SK-N-SH treated with all-trans-retinoic acid at 6 μM for 48 hours (cell line): ENCODE data around the gene COL23A1.

ENCODE experiments used
- ATAC-seq: fragments of 200-7000 bp; cut with Tn5 transposase; 3 replicates; pipeline ENCODE4 v1.9.1; 2020; ENCODE audit warnings: mild to moderate bottlenecking, moderate library complexity
- ARNTL ChIP-seq: fragments of 450-650 bp; formaldehyde crosslinking; IDR thresholded peaks from 2 replicates; pipeline ENCODE4 v1.5.0; 2020; ENCODE audit warnings: low read depth, mild to moderate bottlenecking, moderate library complexity, borderline replicate concordance
- BACH2 ChIP-seq: fragments of 250-450 bp; sonication (Bioruptor Pico); IDR thresholded peaks from 2 replicates; pipeline ENCODE4 v1.9.0; 2021; ENCODE audit warnings: mild to moderate bottlenecking, borderline replicate concordance
- CREB5 ChIP-seq: fragments of 250-450 bp; sonication (Bioruptor Pico); IDR thresholded peaks from 2 replicates; pipeline ENCODE4 v1.5.1; 2020; ENCODE audit warnings: low read depth, mild to moderate bottlenecking, moderate library complexity
- CSDC2 ChIP-seq: fragments of 250-450 bp; sonication (Bioruptor Pico); IDR thresholded peaks from 2 replicates; pipeline ENCODE4 v1.5.0; 2020; ENCODE audit warnings: mild to moderate bottlenecking, moderate library complexity
- CSRNP3 ChIP-seq: fragments of 250-450 bp; sonication (Bioruptor Pico); IDR thresholded peaks from 2 replicates; pipeline ENCODE4 v1.5.1; 2021; ENCODE audit warnings: mild to moderate bottlenecking, moderate library complexity
- ESRRG ChIP-seq: fragments of 250-450 bp; sonication (Bioruptor Pico); IDR thresholded peaks from 2 replicates; pipeline ENCODE4 v1.6.1; 2021; ENCODE audit warnings: mild to moderate bottlenecking
- GLIS3 ChIP-seq: fragments of 250-450 bp; sonication (Bioruptor Pico); IDR thresholded peaks from 2 replicates; pipeline ENCODE4 v1.5.0; 2020; ENCODE audit warnings: mild to moderate bottlenecking, moderate library complexity
- ISL1 ChIP-seq: fragments of 250-450 bp; sonication (Bioruptor Pico); IDR thresholded peaks from 2 replicates; pipeline ENCODE4 v2.1.2; 2022; ENCODE audit warnings: mild to moderate bottlenecking, moderate library complexity
- OSR1 ChIP-seq: fragments of 250-450 bp; sonication (Bioruptor Pico); IDR thresholded peaks from 2 replicates; pipeline ENCODE4 v1.8.0; 2022; ENCODE audit warnings: moderate library complexity, mild to moderate bottlenecking, inconsistent platforms
- POU6F1 ChIP-seq: fragments of 250-450 bp; sonication (Bioruptor Pico); IDR thresholded peaks from 2 replicates; pipeline ENCODE4 v1.8.0; 2021; ENCODE audit warnings: low read depth, mild to moderate bottlenecking, moderate library complexity, borderline replicate concordance
- PPARA ChIP-seq: fragments of 250-450 bp; sonication (Bioruptor Pico); IDR thresholded peaks from 2 replicates; pipeline ENCODE4 v1.5.0; 2020; ENCODE audit warnings: mild to moderate bottlenecking, borderline replicate concordance
- RARB ChIP-seq: fragments of 250-450 bp; sonication (Bioruptor Pico); IDR thresholded peaks from 2 replicates; pipeline ENCODE4 v1.8.0; 2021; ENCODE audit warnings: mild to moderate bottlenecking, moderate library complexity
- SNAI2 ChIP-seq: fragments of 250-450 bp; sonication (Bioruptor Pico); IDR thresholded peaks from 2 replicates; pipeline ENCODE4 v1.5.0; 2020; ENCODE audit warnings: mild to moderate bottlenecking, moderate library complexity
- TCF4 ChIP-seq: fragments of 250-450 bp; sonication (Bioruptor Pico); IDR thresholded peaks from 2 replicates; pipeline ENCODE4 v1.8.0; 2021; ENCODE audit warnings: mild to moderate bottlenecking, moderate library complexity, borderline replicate concordance
- TOX ChIP-seq: fragments of 250-450 bp; sonication (Bioruptor Pico); IDR thresholded peaks from 2 replicates; pipeline ENCODE4 v1.8.0; 2021; ENCODE audit warnings: mild to moderate bottlenecking, moderate library complexity, borderline replicate concordance
- TSHZ2 ChIP-seq: fragments of 250-450 bp; sonication (Bioruptor Pico); IDR thresholded peaks from 2 replicates; pipeline ENCODE4 v1.5.0; 2020; ENCODE audit warnings: mild to moderate bottlenecking, moderate library complexity
- ZC3H10 ChIP-seq: fragments of 250-450 bp; sonication (Bioruptor Pico); IDR thresholded peaks from 2 replicates; pipeline ENCODE4 v1.5.1; 2021; ENCODE audit warnings: mild to moderate bottlenecking, moderate library complexity
- ZFP3 ChIP-seq: fragments of 250-450 bp; sonication (Bioruptor Pico); IDR thresholded peaks from 2 replicates; pipeline ENCODE4 v1.5.0; 2020; ENCODE audit warnings: mild to moderate bottlenecking, moderate library complexity
- ZFP30 ChIP-seq: fragments of 450-650 bp; formaldehyde crosslinking; IDR thresholded peaks from 2 replicates; pipeline ENCODE4 v1.5.0; 2022; ENCODE audit warnings: mild to moderate bottlenecking, moderate library complexity
- ZNF565 ChIP-seq: fragments of 450-650 bp; formaldehyde crosslinking; conservative IDR thresholded peaks from 2 replicates; pipeline ENCODE4 v1.5.0; 2020; ENCODE audit warnings: low read depth, mild to moderate bottlenecking, moderate library complexity
- ZNF70 ChIP-seq: fragments of 450-650 bp; formaldehyde crosslinking; IDR thresholded peaks from 2 replicates; pipeline ENCODE4 v1.5.0; 2020; ENCODE audit warnings: mild to moderate bottlenecking, moderate library complexity
- ZNF8 ChIP-seq: fragments of 450-650 bp; formaldehyde crosslinking; IDR thresholded peaks from 2 replicates; pipeline ENCODE4 v1.5.0; 2020; ENCODE audit warnings: mild to moderate bottlenecking, moderate library complexity

Gene COL23A1

DNA sequence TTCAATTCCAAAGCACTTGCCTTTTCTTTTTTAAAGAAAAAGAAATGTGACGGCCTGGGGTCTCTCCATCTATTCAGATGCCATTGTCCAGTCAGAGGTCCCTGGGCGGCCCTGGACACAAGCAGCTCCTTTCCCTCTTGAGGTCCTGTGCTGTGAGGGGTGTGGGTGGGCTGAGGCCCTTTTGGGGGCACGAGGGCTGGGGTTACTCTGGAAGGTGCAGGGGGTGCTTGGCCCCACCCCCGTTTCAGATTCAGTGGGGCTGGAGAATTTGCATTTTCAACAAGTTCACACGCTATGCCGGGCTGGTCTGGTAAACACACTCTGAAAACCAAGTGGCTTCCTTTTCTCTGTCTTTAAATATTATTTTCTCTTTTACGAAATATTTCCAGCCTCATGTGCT lies 266.2 kb downstream of the COL23A1 start (continued):
- TF ChIP-seq POU6F1 (CRISPR knock-in tag), result no peak

DNA sequence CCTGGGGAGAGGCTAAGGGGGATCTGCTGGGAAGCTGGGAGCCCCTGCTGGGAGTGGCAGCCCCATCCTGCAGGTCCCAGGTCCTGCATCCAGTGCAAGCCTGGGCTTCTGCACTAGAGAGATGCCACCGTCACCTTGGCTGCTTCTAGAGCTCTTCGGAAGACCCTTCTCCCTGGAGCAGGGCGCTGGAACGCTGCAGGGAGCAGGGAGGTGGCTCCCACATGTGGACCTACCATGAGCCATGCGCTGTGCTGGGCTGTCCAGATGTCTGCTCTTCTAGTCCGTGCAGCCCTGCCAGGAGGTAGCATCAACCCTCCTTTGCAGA lies 266.7 kb downstream of the COL23A1 start:
- no peak for TF ChIP-seq ZFP3
- TF ChIP-seq ZNF8, result no peak
- no peak for TF ChIP-seq ZFP30 (CRISPR knock-in tag)
- no peak for TF ChIP-seq CSDC2
- TF ChIP-seq CSRNP3, result no peak
- TF ChIP-seq ZC3H10 (CRISPR knock-in tag), result no peak
- no peak for TF ChIP-seq RARB (CRISPR knock-in tag)
- no peak for TF ChIP-seq SNAI2 (CRISPR knock-in tag)
- no peak for TF ChIP-seq ISL1 (CRISPR knock-in tag)
- no peak for TF ChIP-seq TCF4 (CRISPR knock-in tag)
- no peak for TF ChIP-seq CREB5
- TF ChIP-seq TOX, result no peak
- no peak for TF ChIP-seq OSR1 (CRISPR knock-in tag)
- no peak for TF ChIP-seq PPARA
- TF ChIP-seq, all 23 proteins: peak for 0
- ATAC-seq, result no peak

DNA sequence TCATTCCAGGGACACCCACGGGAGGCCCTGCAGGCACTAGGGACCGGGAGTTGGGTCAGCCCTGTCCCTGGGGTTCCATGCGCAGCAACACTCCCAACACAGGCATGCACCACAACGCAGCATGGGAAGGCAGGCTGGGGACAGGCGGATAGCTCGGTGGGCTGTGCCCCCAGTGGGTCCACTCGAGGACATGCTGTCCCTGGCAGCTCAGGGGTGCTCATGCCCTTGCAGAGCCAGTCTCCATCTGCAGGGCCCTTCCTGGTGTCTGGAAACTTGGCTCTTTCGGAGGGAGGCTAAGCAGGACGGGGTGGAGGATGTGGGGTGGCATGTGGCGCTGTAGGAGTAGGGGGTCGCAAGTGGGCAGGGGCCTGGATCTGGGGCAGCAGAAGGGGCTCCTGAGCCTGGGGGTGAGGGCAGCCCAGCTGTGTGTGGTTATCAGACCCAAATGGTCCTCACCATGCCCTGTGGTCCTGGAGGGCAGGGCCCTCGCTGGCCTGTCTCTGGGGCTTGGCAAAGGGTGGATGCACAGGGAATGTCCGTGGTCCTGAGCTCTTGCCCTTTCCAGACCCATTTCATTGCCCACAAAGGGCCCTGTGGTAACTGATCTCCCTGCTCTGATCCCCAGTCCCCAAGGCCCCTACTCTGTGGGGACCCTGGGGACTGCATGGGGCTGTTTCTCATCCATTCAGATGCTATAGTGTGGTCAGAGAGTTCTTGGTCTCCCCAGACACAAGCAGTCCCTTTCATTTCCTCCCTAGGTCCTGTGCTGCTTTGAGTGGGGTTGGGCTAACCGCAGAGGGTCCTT lies 267.3 kb downstream of the COL23A1 start:
- TF ChIP-seq SNAI2 (CRISPR knock-in tag) (no peak), GLIS3 (CRISPR knock-in tag) (no peak), RARB (CRISPR knock-in tag) (no peak), TCF4 (CRISPR knock-in tag) (no peak), ESRRG (no peak), CSDC2 (no peak)
- no peak for ATAC-seq

DNA sequence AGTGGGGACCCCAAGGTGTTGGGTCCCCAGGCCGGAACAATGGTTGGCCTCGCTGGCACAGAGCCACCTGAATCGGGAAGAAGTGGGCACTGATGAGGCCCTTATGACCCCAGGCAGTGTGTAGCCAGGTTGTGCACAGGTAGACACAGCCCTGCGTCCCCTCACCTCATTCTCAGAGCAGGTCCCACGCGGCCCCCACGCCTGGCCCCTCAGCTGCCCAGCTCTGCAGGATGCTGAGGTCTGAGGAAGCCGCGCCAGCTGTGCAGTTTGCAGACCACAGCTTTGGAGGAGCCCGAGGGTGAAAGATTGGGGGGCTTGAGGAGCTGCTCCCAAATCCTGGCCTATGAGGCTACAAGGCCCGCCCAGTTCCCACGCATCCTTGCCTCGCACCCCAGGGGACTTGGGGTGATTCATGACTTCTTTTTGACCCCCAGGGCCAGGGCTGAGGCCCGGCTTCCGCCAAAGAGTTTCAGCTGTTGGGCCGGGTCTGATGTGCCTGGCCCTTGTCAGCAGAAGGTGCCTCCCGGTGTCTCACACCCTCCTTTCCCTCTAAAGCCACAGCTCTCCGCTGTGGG lies 269.8 kb downstream of the COL23A1 start:
- ATAC-seq, result no peak
- TF ChIP-seq ESRRG (no peak), OSR1 (CRISPR knock-in tag) (no peak), POU6F1 (CRISPR knock-in tag) (no peak), TSHZ2 (CRISPR knock-in tag) (no peak), ZNF565 (CRISPR knock-in tag) (no peak), BACH2 (CRISPR knock-in tag) (no peak), PPARA (no peak), ARNTL (no peak), ZNF70 (CRISPR knock-in tag) (no peak), ZFP3 (no peak), CSRNP3 (no peak)
- TF ChIP-seq, all 23 proteins: peak for 0
